Astrocyte of the cerebellum (primary cell): Measurements from ENCODE around the gene ERO1B.

Experiments
- DNase-seq: peaks from one replicate; pipeline ENCODE4 v3.0.0-alpha.2; 2011; ENCODE audit warnings: low read depth
- H3K4me3 ChIP-seq: 2 replicates; pipeline ENCODE4 v1.5.1; 2011; ENCODE audit warnings: mild to moderate bottlenecking, low read depth, low read length, moderate library complexity
- CTCF ChIP-seq: IDR thresholded peaks from 2 replicates; pipeline ENCODE4 v1.5.1; 2012; ENCODE audit warnings: low read length, low read depth, moderate library complexity, mild to moderate bottlenecking; ENCODE audit errors: missing control alignments
- in situ Hi-C: cut with HindIII; loops from 2 replicates; pipeline ENCODE4 v1.10.0; 2017; ENCODE audit warnings: low sequenced_read_pairs

Gene ERO1B

GRCh38 chr1:236301958-236302335, 20.2 kb upstream of the ERO1B start:
- in situ Hi-C loops = no loop called here

DNA sequence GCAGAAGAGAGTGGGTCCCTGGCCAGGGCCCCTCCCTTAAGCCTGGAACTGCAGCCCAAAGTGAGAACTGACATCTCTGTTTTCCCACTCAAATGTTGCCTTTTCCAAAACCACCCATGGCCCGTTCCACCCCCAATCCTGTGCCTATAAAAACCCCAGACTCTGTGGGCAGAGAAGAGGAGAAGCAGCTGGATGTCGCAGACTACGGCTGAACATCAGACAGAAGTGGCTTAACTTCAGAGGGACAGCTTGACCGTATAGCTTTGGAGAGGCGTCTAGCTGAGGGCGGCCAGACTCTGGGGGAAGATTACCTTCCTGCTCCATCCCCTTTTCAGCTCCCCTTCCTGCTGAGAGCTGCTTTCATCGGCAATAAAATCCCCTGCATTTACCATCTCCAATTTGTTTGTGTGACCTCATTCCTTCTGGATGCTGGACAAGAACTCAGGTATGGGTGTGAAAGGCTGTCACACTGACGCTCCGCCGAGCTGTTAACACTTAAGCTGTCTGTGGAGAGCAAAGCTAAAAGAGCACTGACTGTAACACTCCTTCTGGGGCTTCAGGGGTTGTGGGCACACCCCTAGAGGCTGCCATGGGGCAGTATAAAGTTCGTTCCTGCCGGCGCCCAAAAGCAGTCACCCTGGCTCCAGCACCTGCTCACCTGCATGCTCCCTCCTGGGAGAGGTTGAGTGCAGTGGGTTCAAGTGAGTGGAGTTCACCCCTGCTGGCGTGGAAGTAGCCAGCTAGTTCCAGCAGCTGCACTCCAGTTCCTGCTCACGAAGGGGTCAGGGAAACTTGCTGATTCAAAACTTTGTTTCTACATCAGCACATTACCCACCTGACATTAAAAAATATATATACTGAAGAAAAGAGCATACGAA, 19.6 kb upstream of the ERO1B start:
- no peak for DNase-seq
- in situ Hi-C loops = no loop called here
- TF ChIP-seq CTCF = no peak
- no peak overlapping the region for H3K4me3 ChIP-seq

More at GRCh38 chr1:236301958-236302335, 20.2 kb upstream of the ERO1B start:
- no peak for DNase-seq
- TF ChIP-seq CTCF = no peak
- no peak overlapping the region for H3K4me3 ChIP-seq

DNA sequence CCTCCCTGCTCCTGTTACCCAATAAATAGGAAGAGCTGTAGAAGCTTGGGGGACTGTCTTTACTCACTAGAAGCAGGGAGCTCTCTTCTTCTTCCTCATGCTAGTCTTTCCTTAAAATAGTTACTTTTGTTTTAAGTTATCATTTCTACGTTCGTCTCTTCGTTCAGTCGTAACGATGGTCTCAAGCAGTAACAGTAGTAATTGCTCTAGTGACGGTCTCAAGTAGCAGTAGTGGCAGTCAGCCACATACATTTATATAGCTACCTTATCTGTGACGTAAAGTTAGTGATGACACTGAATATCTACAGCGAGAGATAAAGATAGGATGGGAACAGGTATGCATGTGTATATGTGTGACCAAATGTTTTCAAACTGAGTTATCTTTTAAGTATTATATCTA, 15.4 kb upstream of the ERO1B start:
- H3K4me3 ChIP-seq = no peak overlapping the region
- no peak for DNase-seq
- in situ Hi-C loops = no loop called here
- TF ChIP-seq CTCF = no peak

- no peak for TF ChIP-seq CTCF
- H3K4me3 ChIP-seq = no peak overlapping the region
- in situ Hi-C loops = no loop called here
- no peak for DNase-seq
Observed at GRCh38 chr1:236292425-236292824, 10.7 kb upstream of the ERO1B start.

- in situ Hi-C loops = no loop called here
- no peak overlapping the region for H3K4me3 ChIP-seq
- DNase-seq = no peak
- TF ChIP-seq CTCF = no peak
Observed at GRCh38 chr1:236289492-236290131, 7.9 kb upstream of the ERO1B start.

DNA sequence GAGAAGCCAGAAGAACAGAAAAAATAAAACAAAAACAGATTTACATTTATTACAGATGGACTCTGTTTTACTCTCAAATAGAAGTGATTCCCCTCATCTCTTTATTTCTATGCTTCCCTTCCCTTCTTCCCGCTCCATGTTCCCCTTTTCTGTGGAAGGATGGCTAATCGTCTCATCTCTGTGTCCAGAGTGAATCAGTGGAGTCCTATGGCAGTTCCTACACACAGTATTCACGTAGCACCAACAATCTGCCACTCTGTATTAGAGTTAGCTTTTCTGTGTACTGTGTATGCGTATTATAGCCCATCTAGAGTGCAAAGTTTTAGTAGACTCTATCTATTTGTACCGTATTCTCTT, 6.8 kb upstream of the ERO1B start:
- no peak overlapping the region for H3K4me3 ChIP-seq
- in situ Hi-C loops = no loop called here
- no peak for TF ChIP-seq CTCF
- DNase-seq = no peak
